ENCODE data around the gene SPHK1. TPM values are rescaled to one million over a fixed set of nuclear protein-coding genes. Genes with fewer than 3 reads are reported as not detected.

Gene SPHK1
- total RNA-seq, 1 donor = 47.5 TPM

GRCh38 chr17:76399175-76400172 lies 15.1 kb downstream of the SPHK1 start:
- DNase-seq (ENCODE audit: low read depth) = no peak
- no peak for TF ChIP-seq CTCF (IDR thresholded peaks at IDR 0.05; ENCODE audit: insufficient read depth, low read depth, low read length)
- no peak overlapping the region for H3K4me3 ChIP-seq (ENCODE audit: low read depth, low read length)

- no peak for TF ChIP-seq CTCF (IDR thresholded peaks at IDR 0.05; ENCODE audit: insufficient read depth, low read depth, low read length)
- H3K4me3 ChIP-seq (ENCODE audit: low read depth, low read length) = no peak overlapping the region
- DNase-seq (ENCODE audit: low read depth) = no peak
Observed at GRCh38 chr17:76402711-76403110, 18.3 kb downstream of the SPHK1 start.

- DNase-seq (ENCODE audit: low read depth) = no peak
- no peak for TF ChIP-seq CTCF (IDR thresholded peaks at IDR 0.05; ENCODE audit: insufficient read depth, low read depth, low read length)
- no peak overlapping the region for H3K4me3 ChIP-seq (ENCODE audit: low read depth, low read length)
Observed at GRCh38 chr17:76404256-76404655, 19.8 kb downstream of the SPHK1 start.

GRCh38 chr17:76404976-76405563 lies 20.7 kb downstream of the SPHK1 start:
- DNase-seq (ENCODE audit: low read depth) = no peak
- no peak overlapping the region for H3K4me3 ChIP-seq (ENCODE audit: low read depth, low read length)
- TF ChIP-seq CTCF (IDR thresholded peaks at IDR 0.05; ENCODE audit: insufficient read depth, low read depth, low read length) = no peak

- H3K4me3 ChIP-seq (ENCODE audit: low read depth, low read length) = no peak overlapping the region
- no peak for DNase-seq (ENCODE audit: low read depth)
- TF ChIP-seq CTCF (IDR thresholded peaks at IDR 0.05; ENCODE audit: insufficient read depth, low read depth, low read length) = no peak
Observed at GRCh38 chr17:76405607-76405966, 21.2 kb downstream of the SPHK1 start.

GRCh38 chr17:76405967-76406647 lies 21.7 kb downstream of the SPHK1 start:
- no peak overlapping the region for H3K4me3 ChIP-seq (ENCODE audit: low read depth, low read length)
- DNase-seq (ENCODE audit: low read depth) = no peak
- no peak for TF ChIP-seq CTCF (IDR thresholded peaks at IDR 0.05; ENCODE audit: insufficient read depth, low read depth, low read length)
